C4-2B (cell line): Measurements from ENCODE around the gene SORCS1.

Experiments used
- H3K27ac ChIP-seq: fragments of 450-650 bp; 2 replicates; pipeline ENCODE4 v1.5.1; 2017
- CTCF ChIP-seq: fragments of 450-650 bp; conservative IDR thresholded peaks from 2 replicates; pipeline ENCODE4 v1.5.1; 2017; ENCODE audit warnings: mild to moderate bottlenecking
- ZFX ChIP-seq: fragments of 450-650 bp; IDR thresholded peaks from 2 replicates; pipeline ENCODE4 v1.6.1; 2017

Gene SORCS1

GRCh38 chr10:106898446-106898845 lies 266.1 kb downstream of the SORCS1 start:
- no peak overlapping the region for H3K27ac ChIP-seq
- TF ChIP-seq ZFX (no peak), CTCF (no peak)

- H3K27ac ChIP-seq: no peak overlapping the region
- TF ChIP-seq CTCF (no peak), ZFX (no peak)
These were observed 266.8 kb downstream of the SORCS1 start for GRCh38 chr10:106897719-106898118.

DNA sequence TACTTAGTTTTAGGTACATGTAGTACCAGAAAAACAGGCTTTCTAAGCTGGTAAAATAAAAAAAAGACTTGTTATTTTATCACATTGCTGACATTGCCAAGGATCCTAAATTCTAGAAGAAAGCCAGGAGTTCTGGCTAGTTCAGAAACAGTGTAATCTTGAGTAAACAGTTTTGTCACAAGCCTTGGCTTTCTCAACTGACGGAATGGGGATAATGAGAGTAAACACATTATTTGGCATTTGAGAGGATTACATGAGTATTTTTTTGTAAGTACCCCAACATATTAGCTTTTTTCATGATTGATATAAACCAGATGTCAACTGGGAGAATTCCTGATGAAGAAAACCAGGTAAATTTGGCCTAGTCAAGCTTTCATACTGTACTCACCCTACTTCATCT lies 269.8 kb downstream of the SORCS1 start:
- TF ChIP-seq ZFX: no peak
- TF ChIP-seq CTCF: no peak
- H3K27ac ChIP-seq: no peak overlapping the region

- no peak for TF ChIP-seq ZFX
- TF ChIP-seq CTCF: no peak
- H3K27ac ChIP-seq: no peak overlapping the region
These were observed 286.9 kb downstream of the SORCS1 start for GRCh38 chr10:106877574-106877973.

- TF ChIP-seq ZFX: no peak
- no peak for TF ChIP-seq CTCF
- no peak overlapping the region for H3K27ac ChIP-seq
These were observed 290.0 kb downstream of the SORCS1 start for GRCh38 chr10:106874604-106874889.

GRCh38 chr10:106873770-106874603 lies 290.5 kb downstream of the SORCS1 start:
- TF ChIP-seq ZFX (no peak), CTCF (no peak)
- H3K27ac ChIP-seq: no peak overlapping the region

DNA sequence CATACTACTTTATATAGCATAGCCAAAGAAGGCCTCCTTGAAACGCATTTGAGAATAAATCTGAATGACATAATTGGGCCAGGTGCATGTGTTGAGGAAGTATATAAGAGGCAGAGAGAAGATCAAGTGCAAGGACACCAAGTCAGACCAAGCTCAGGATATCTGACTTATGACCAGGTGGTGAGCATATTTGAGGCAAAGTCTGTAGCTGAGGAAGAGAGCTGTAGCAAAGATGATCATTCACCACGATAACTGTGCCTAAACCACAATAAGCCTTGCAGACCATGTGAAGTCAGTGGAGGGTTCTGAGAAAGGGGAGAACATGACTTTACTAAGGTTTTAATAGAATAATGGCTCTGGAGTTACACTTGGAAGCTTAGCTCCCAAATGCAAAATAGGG lies 292.3 kb downstream of the SORCS1 start:
- no peak overlapping the region for H3K27ac ChIP-seq
- TF ChIP-seq ZFX: no peak
- TF ChIP-seq CTCF: no peak
